ENCODE results near the gene SDC1. TPM values are rescaled to one million over a fixed set of nuclear protein-coding genes. Genes with fewer than 3 reads are reported as not detected.

The SDC1 gene
- polyA plus RNA-seq, 3 donors, result not detected

DNA sequence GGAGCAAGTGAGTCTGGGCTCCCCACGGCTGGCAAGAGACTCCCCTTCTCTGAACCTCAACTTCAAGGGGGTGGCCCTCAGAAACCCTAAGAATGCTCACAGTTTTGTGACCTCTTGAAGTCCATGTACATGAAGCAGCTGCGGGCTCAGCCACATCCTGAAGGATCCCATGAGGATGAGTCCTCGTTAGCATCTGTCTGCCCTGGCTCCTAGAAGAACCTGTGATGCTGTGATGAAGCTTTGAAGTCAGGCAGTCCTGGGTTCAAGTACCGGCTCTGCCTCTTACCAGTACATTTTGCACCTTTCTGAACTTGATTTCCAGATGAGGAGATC, 38.1 kb downstream of the SDC1 start:
- no peak for TF ChIP-seq CTCF (IDR thresholded peaks at IDR 0.05)
- Mint-ChIP-seq H3K9me3 (no peaks in the 10 kb centered on the region), H3K27me3 (ENCODE audit: low read depth in 3 of 3) (peaks cover 2 to 5% (median 3%) of the 10 kb centered on the region in 3 donors), H3K4me3 (peak overlapping the region in 1 of 2 donors; percentile 62), H3K4me1 (peaks cover 25% of the 10 kb centered on the region), H3K27ac (peak overlapping the region in 6 of 7 donors; percentile 77 to 94 (median 92)), H3K36me3 (no peaks in the 10 kb centered on the region)
- H3K9ac ChIP-seq (ENCODE audit: insufficient read depth, low read length, poor library complexity, severe bottlenecking), result peak overlapping the region; percentile 40
- WGBS (ENCODE audit: insufficient coverage), result 73% methylated on average over 4 of the region's 4 CpGs
- intact Hi-C loops (cut with micrococcal nuclease), result no loop called here
- H3K4me1 ChIP-seq (ENCODE audit: control insufficient read depth in 1 of 2, insufficient read depth in 2 of 2, low read length in 2 of 2), result peaks cover 22 to 24% of the 10 kb centered on the region in 2 donors
- H3K4me3 ChIP-seq (replicated peaks in 1 of 3; ENCODE audit: low read depth in 2 of 3, low read length in 3 of 3), result no peak overlapping the region
- peak overlapping the region; percentile 19 for H3K4me2 ChIP-seq (replicated peaks; ENCODE audit: extremely low read depth, low read length, poor library complexity, severe bottlenecking)
- no peaks in the 10 kb centered on the region for H3K79me2 ChIP-seq (ENCODE audit: insufficient read depth, low read length)
- no peaks in the 10 kb centered on the region for H3K36me3 ChIP-seq (replicated peaks in 1 of 2; ENCODE audit: control insufficient read depth in 1 of 2, insufficient read depth in 2 of 2, low read length in 2 of 2)
- H3K27me3 ChIP-seq (ENCODE audit: control insufficient read depth in 2 of 2, insufficient read depth in 2 of 2, low read length in 2 of 2), result no peaks in the 10 kb centered on the region
- peak overlapping the region; percentile 16 to 67 for H3K27ac ChIP-seq (ENCODE audit: low read depth in 1 of 2, low read length in 2 of 2)
- H4K20me1 ChIP-seq (ENCODE audit: insufficient read depth, low read length), result no peaks in the 10 kb centered on the region
- no peak for DNase-seq
- peak overlapping the region; percentile 55 for H2AFZ ChIP-seq (ENCODE audit: insufficient read depth, low read depth, low read length, poor library complexity, severe bottlenecking)
- H3K9me3 ChIP-seq (replicated peaks in 1 of 2; ENCODE audit: control insufficient read depth in 1 of 2, insufficient read depth in 1 of 2, low read length in 2 of 2), result no peaks in the 10 kb centered on the region

DNA sequence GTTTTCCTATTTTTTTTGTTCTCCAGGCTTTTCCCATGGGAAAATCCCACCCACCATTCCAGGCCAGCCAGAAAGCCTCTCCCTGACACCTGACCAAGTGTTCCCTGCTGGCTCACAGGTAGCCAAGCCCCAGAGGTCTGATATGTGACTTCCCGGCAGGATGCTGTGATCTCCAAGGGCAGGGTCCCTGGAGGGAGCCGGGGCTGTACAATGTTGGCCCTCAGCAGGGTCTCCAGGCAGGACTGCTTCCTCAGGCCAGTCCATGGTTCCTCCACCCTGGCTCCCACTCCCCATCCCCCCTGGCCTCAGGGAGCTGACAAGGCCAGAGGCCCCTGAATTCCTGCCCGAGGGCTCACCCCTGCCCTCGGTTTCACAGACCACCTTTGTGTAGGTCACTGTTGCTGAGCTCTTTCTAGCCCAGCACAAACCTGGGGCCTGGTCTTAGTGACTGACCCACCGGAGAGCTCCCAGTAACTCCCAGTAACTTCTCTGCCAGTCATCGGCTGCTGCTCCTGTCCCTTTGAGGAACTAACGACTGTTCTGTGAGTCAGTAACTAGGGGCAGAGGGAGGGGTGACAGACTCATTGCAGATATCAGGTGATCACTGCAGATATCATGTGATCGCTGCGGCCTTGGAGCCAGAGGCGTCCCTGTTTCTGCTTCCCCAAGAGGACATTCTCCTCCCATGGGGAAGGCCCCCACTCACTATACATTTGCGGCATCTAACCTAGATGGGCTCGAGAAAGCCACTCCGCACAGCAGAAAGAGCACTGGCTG, 38.7 kb downstream of the SDC1 start:
- Histone ChIP-seq H4K20me1 (ENCODE audit: insufficient read depth, low read length) (no peaks in the 10 kb centered on the region), H3K4me1 (ENCODE audit: control insufficient read depth in 1 of 2, insufficient read depth in 2 of 2, low read length in 2 of 2) (peaks cover 22 to 24% of the 10 kb centered on the region in 2 donors), H3K4me3 (replicated peaks in 1 of 3; ENCODE audit: low read depth in 2 of 3, low read length in 3 of 3) (no peak overlapping the region), H3K27ac (ENCODE audit: low read depth in 1 of 2, low read length in 2 of 2) (peak overlapping the region; percentile 57 to 67), H3K36me3 (replicated peaks in 1 of 2; ENCODE audit: control insufficient read depth in 1 of 2, insufficient read depth in 2 of 2, low read length in 2 of 2) (no peaks in the 10 kb centered on the region), H2AFZ (ENCODE audit: insufficient read depth, low read depth, low read length, poor library complexity, severe bottlenecking) (peak overlapping the region; percentile 55), H3K27me3 (ENCODE audit: control insufficient read depth in 2 of 2, insufficient read depth in 2 of 2, low read length in 2 of 2) (no peaks in the 10 kb centered on the region), H3K79me2 (ENCODE audit: insufficient read depth, low read length) (no peaks in the 10 kb centered on the region), H3K9me3 (replicated peaks in 1 of 2; ENCODE audit: control insufficient read depth in 1 of 2, insufficient read depth in 1 of 2, low read length in 2 of 2) (no peaks in the 10 kb centered on the region), H3K9ac (ENCODE audit: insufficient read depth, low read length, poor library complexity, severe bottlenecking) (peak overlapping the region; percentile 40), H3K4me2 (replicated peaks; ENCODE audit: extremely low read depth, low read length, poor library complexity, severe bottlenecking) (peak overlapping the region; percentile 20)
- 53% methylated on average over 9 of the region's 13 CpGs for WGBS (ENCODE audit: insufficient coverage)
- no peak for TF ChIP-seq CTCF (IDR thresholded peaks at IDR 0.05)
- peak overlapping the region; percentile 77 to 94 (median 90) for H3K27ac Mint-ChIP-seq
- no peaks in the 10 kb centered on the region for H3K9me3 Mint-ChIP-seq
- peak overlapping the region; percentile 37 to 63 for H3K4me3 Mint-ChIP-seq
- H3K36me3 Mint-ChIP-seq, result no peaks in the 10 kb centered on the region
- peaks cover 25% of the 10 kb centered on the region for H3K4me1 Mint-ChIP-seq
- peak; percentile 73 to 96 (median 88) for DNase-seq
- intact Hi-C loops (cut with micrococcal nuclease), result no loop called here
- H3K27me3 Mint-ChIP-seq (ENCODE audit: low read depth in 3 of 3), result peaks cover 2 to 6% (median 3%) of the 10 kb centered on the region in 3 donors

Data from CD14-positive monocyte (primary cell).